Hypothalamus (tissue), 51 donors: ENCODE results near the gene EXOC2.
A peak's percentile ranks its signal among the peaks of the same experiment; 100 is the strongest.
"Not testable (repeated sequence)": the region's sequence is repeated elsewhere in the genome, so short reads cannot be mapped to it uniquely, and the experiment has no call there.

ENCODE experiments used
- DNase-seq, 51 donors: peaks; one replicate each; lab custom pipeline; 2025; lab: John Stamatoyannopoulos, UW

EXOC2 gene

DNA sequence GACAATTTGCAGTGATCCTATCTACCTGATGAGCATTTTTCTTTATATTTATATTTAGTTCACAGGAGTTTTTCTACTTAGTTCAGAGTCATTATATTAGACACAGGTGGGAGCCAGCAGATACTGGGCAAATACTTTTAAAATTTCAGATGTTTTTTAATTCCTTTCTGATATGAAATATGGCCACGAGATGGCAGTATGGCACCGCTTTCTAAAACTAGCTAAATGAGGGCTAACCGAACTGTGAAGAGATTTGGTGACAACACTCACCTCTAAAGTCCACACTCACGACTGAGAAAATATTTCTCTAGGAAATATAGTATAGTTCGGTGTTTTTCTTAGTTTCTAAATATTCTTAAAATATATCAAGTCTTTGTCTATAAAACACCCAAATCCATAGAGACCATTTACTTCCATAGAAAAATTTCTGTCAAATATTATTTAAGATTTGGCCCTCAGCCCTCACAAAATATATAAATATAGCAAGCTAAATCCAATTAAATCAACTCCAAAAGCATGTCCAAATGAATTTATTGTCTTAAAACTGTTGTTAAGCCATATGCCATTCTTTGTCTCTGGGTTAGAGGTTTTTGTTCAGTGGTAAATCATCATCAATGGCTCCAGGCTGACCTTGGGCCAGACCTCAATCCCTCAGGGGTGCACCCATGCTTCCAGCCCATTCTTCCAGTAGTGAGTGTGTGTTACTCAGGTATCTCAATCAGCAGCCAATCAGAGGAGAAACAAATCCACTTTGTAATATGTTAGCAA, 99.6 kb downstream of the EXOC2 start:
- peak in 16 of 51 donors; percentile 2 to 50 (median 20) for DNase-seq

DNA sequence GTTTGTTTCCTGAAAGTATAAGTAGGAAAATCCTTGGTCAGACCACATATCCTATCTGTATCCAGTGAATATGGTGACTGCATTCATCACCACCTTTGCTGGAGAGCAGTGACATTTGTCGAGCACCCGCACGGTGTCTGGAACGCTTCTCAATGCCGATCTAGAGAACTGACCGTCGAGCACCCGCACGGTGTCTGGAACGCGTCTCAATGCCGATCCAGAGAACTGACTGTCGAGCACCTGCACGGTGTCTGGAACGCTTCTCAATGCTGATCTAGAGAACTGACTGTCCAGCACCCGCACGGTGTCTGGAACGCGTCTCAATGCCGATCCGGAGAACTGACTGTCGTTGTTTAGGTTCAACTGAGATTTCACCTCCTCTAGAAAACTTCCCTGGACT, 103.8 kb downstream of the EXOC2 start:
- DNase-seq, result no peak

- no peak for DNase-seq
These were observed 106.4 kb downstream of the EXOC2 start for GRCh38 chr6:586553-586952.

GRCh38 chr6:583635-584034, 109.3 kb downstream of the EXOC2 start:
- DNase-seq, result no peak

GRCh38 chr6:583116-583515, 109.8 kb downstream of the EXOC2 start:
- no peak for DNase-seq

GRCh38 chr6:582370-582769, 110.6 kb downstream of the EXOC2 start:
- DNase-seq, result no peak

- no peak for DNase-seq
These were observed 113.6 kb downstream of the EXOC2 start for GRCh38 chr6:579339-579738.

DNA sequence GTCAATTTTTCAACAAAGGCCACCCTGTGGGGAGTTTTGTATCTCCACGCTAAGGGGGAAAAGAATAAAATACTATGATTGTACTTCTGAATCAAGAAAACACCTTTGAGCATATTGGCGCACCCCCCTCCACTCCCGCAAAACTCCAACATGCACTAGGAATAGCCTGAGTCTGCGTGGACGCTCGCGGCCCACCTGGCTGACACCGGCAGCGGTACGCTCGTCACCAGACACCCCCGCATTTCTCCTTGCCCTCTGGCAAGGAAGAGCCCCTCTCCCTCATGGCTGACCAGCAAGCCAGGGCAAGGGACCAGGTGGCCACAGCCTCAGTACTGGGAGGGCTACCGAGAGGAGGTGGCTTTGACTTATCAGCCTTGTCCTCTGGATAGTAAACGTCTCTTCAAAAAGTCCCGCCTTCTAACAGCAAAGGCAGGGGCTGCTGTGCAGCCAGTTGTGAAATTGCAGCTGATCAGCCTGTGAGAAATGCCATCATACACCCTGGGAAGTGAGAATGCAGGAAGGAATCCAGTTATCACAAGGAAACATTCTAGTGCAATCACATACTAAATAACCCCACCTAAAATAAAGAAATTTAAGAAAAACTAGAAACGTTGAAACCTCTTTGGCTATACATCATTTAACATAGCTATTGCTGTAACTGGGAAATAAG, 120.2 kb downstream of the EXOC2 start:
- DNase-seq, result no peak

GRCh38 chr6:571892-572291, 121.0 kb downstream of the EXOC2 start:
- DNase-seq, result no peak

DNA sequence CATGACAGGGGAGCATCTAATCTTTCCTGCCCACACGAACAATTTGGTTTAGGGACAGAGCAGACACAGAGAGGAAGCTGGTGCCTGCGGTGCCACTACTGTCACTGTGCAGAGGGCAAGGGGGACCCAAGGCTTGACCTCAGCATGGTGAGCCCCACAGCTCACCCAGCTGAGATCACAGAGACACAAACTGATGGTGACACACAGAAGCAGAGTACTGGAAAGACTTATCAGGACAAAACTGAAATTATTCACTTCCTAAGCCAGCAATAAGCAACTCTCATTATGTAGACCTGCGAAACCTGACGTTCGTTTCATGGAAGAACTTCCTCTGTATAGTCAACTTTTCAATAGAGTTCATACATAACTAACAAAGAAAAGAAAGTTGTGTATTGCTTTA, 122.1 kb downstream of the EXOC2 start:
- DNase-seq, result no peak

DNA sequence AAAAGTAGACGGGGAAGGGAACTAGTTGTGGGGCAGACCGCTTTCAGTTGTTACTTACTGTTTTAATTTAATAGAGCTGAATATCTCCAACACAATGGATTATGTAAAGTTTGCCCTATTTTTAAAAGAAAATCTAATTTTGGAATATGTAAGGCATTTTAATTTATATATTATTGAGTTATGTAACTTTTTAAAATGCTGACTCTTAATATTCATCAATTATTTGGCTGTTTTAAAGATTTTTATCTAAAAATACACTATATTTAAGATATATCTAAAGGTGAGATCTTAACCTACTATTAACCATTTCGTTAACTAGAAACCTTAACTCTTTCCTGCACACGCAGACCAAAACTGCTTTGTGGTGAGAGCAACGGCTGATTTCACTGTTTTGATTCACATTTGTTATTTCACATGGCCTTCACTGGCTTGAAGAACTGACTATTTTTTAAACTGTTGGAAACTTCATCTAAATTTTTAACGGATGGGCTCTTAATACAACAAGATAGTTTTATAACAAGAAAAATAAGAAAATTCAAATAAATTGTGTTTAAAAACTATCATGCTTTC, 123.9 kb downstream of the EXOC2 start:
- no peak for DNase-seq

- DNase-seq, result no peak
These were observed 124.9 kb downstream of the EXOC2 start for GRCh38 chr6:568085-568484.

DNA sequence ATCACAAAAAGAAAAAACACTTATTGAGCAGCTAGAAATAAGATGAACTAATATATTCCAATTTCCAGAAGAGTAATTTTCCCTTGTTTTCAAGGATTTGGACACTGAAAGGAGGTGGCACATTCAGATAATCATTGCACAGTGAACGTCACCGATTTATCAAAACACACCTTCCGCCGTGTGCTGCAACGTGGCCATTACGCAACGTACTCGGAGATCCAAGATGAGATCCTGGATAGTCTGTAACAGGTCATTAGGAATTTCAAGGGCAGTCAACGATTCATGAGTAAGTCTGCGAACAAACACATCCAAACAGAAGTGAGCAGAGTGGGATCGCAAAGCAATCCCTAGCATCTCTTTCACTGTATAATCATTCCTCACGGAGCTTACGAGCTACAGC, 129.1 kb downstream of the EXOC2 start:
- no peak for DNase-seq

GRCh38 chr6:562052-562676, 130.8 kb downstream of the EXOC2 start:
- DNase-seq, result no peak

- DNase-seq, result not testable (repeated sequence)
These were observed 131.6 kb downstream of the EXOC2 start for GRCh38 chr6:561335-561734.

DNA sequence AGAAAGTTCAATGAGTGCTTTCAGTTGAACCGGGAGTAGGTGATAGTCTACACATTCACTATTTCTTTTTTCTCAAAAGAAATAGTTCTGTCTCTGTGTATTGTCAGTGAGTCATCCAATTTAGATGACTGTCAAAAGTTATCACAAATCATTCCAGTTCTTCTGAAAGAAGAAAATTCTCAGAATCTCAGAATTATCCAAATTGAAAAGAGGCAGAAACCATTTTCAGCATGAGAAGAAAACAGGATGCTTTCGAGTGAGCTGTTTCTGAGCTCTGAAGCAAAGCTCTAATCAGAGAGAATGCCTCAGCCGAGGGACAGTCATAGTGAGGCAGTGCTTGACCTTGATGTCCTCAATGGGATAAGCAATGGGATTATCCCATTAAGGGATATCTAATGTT, 134.0 kb downstream of the EXOC2 start:
- no peak for DNase-seq

DNA sequence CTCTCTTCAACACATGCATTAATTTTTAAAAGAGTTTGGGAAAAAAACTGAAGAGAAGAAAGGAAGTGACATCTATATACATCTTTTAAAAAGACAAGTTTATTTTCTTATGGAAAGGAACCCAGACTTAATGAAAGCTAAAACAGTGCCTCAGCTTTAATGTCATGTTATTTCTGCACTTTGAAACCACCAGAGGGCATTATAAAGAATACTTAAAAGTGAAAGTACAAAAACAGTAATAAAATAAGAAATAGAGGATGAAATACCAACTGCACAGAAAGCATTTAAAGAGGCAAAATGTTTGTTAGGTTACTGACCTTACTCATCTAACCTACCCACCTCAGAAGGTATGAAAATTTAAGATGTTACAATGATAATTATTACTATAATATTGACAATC, 134.8 kb downstream of the EXOC2 start:
- DNase-seq, result no peak

DNA sequence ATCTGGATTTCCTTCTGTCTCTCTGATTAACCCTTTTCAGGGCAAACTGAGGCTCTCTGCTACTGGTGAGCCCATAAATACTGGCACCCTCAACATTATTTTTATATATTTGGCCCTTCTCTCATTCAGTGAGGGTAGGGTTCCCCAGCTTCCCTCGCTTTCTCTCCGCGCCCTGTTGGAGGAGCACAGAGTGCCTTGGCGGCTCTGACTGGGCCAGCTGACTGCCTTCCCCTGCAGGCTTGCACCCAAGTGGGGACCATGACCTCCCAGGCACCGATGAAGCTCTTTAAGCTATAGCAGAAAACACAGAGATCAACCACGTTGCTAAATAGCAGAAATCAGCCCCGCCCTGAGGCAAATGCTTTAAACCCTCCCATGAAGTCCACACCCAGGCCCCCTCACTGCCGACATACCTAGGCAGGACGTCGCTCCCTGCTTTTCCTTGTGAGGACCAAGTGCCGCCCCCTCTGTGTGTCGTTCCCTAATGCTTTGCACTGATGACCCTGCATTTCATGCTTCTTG, 141.0 kb downstream of the EXOC2 start:
- no peak for DNase-seq

- peak in 5 of 51 donors; percentile 6 to 12 (median 8) for DNase-seq
These were observed 141.5 kb downstream of the EXOC2 start for GRCh38 chr6:551405-551804.

GRCh38 chr6:549906-550305, 143.0 kb downstream of the EXOC2 start:
- no peak for DNase-seq

DNA sequence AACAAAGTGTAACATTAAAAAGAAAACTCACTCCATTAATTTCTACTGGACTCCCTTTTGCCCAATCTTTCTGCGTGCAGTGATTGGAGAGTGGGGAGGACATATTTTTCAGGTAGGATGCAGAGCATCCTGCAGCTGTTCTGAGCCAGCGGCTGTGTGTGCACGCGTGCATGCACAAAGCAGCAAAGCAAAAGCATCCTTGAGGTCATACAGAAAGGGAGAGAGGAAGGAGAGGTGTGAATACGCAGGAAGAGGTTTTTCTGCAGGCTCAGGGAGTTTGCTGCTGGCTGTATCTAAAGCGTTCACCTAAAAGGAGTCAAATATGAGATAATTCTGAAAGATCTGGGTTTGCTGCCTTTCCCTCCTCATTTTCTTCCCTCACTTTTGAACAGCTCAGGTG, 144.4 kb downstream of the EXOC2 start:
- no peak for DNase-seq
